ENCODE data around the gene ZIC3.
"Not testable (repeated sequence)": the region's sequence is repeated elsewhere in the genome, so short reads cannot be mapped to it uniquely, and the experiment has no call there.

The ZIC3 gene

GRCh38 chrX:137565921-137566745 is at the start of gene ZIC3:
Gene ZIC3, plus strand, starts transcription at chrX:137566127. Its CDS starts 565 bp downstream, at chrX:137566692.
- DNase-seq (ENCODE audit: low read depth in 2 of 2): no peak

GRCh38 chrX:137519459-137519858 is 46.5 kb upstream of the ZIC3 start:
- DNase-seq (ENCODE audit: low read depth in 2 of 2): no peak

DNA sequence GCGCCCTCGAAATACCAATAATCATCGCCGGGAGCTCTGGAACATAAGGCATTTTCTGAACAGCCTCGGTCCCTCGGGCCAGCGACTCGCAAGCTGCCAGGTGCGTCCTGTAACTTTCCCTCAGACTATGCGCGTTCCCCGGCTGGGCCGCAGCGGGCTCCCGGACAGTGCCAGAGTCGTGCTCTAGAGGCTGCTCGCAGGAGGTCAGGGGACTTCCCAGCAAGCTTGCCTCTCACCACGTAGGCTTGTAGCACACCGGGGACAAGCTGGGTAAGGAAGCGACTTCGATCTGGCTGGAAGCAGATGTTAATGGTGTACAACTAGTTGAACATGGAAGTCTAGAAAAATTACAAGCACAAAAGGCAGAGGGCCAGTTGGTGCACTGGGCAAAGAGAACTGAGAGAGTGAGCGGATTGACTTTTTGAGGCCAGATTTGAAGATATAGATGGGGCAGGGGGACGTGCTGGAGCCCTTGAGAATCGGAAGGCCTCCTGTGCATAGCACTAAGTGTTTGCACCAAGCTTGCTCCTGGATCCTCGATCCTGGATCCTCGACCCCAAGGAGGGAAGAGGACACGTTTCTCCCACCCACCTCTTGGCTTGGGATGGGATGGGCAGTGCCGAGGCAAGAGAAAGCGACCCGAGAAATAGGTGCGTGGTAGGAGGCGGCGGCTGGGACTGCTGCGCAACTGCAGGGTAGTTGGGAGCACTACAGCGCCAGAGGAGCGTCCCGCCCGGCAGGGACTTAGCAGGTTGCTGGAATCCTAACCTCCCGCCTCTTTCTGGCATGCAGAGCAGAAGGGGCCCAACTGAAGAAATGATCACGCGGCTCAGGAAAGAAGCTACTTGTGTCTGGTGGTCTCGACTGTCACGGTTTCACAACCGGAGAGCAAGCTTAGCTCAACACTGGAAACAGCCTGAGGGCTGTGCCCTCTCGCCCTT is 19.9 kb upstream of the ZIC3 start:
- DNase-seq (ENCODE audit: low read depth in 2 of 2): no peak

DNA sequence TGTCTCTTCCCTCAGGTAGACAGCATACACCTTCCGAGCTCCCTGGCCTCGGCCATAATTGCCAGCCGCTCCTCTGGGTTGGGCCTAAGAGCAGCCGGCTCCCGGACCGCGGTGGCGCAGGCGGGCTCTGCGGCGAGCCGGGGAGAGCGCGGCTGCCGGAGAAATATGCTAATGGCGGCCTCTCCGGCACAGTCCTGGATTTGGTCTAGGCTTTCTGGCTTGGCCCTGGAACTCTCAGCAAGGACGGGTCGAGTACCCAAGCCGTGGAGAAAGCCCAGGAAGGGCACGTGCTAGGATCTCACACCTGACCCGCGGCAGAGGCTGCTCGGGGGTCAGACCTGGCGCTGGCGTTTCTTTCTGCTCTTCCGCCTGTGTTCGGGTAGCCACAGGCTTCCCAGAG is 18.6 kb upstream of the ZIC3 start:
- no peak for DNase-seq (ENCODE audit: low read depth in 2 of 2)

- DNase-seq (ENCODE audit: low read depth in 2 of 2): no peak
These were observed 17.7 kb upstream of the ZIC3 start for GRCh38 chrX:137548261-137548660.

DNA sequence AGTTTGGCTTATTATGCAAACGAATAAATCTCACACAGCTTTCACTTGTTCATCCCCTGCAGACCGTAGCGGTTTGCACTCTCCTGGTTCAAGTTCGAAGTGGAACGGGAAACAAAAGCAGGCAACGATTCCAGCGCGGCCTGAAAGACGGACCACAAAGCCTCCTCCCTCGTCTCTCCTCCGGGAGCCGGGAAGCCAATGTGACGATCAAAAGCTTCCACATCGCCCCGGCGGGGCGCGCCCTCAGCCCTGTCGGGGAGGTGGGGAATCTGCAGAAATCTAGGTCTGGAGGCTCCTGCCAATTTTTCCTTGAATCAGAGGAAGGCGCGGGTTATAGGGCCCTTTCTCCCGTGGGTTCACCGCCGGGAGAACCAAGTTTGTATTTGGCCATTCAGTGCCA is 16.9 kb upstream of the ZIC3 start:
- DNase-seq (ENCODE audit: low read depth in 2 of 2): no peak

DNA sequence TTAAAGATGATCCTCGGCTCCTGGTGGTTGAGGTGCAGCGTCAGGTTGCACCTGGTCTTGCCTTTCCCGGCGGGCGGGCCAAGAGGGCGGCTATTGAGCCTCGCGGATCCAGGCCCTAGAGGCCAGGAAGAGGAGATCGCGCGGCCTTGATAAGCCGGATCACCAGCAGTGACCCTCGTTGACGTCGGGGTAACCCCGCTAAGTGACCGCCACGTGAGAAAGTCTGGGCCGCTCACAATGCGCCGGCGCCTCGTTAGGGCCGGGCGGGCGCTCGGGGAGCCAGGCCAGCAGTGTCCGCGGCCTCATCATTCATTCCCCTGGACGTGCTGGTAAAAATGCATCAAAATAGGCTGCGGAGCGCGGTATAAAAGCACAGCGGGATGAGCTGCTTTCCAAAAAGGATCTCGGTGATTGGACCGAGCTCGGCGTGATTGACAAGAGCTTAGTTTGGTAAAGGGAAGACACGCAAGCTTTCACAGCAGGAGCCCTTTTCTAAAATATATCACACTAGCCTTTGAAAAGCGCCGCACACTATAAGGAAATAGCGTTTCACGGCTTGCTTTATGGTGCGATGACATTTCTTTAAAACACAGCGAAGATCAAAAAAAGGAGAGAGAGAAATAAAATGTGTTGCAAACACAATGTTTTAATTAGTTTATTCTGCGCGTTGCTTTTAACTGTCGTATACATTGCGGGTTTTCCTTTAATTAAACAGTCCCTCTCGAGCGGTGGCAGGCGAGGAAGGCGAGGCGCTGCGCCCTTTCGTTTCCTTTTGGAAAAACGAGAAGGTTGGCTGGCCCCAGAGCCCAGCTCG is 15.9 kb upstream of the ZIC3 start:
- no peak for DNase-seq (ENCODE audit: low read depth in 2 of 2)

GRCh38 chrX:137550665-137551261 is 15.2 kb upstream of the ZIC3 start:
- no peak for DNase-seq (ENCODE audit: low read depth in 2 of 2)

- not testable (repeated sequence) for DNase-seq (ENCODE audit: low read depth in 2 of 2)
These were observed 13.8 kb upstream of the ZIC3 start for GRCh38 chrX:137552098-137552497.

DNA sequence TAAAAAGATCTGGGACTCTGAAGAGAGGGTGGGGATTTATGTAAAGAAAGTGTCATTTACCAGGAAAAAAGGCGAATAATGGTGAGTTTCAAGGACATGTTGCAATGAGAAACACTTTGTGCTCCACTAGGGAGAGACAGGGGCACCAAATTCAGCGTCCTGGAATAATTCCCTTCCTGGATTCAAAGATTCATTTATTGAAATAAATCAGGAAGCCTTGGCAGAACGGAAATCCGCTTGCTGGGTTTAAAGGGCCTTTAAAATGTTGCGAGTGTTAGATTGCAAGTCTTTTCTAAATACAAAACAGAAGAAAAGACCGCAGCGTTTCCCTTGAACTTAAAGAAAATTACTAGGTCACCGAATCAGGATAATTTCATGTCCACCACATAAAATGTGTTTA is 3.8 kb upstream of the ZIC3 start:
- no peak for DNase-seq (ENCODE audit: low read depth in 2 of 2)

DNA sequence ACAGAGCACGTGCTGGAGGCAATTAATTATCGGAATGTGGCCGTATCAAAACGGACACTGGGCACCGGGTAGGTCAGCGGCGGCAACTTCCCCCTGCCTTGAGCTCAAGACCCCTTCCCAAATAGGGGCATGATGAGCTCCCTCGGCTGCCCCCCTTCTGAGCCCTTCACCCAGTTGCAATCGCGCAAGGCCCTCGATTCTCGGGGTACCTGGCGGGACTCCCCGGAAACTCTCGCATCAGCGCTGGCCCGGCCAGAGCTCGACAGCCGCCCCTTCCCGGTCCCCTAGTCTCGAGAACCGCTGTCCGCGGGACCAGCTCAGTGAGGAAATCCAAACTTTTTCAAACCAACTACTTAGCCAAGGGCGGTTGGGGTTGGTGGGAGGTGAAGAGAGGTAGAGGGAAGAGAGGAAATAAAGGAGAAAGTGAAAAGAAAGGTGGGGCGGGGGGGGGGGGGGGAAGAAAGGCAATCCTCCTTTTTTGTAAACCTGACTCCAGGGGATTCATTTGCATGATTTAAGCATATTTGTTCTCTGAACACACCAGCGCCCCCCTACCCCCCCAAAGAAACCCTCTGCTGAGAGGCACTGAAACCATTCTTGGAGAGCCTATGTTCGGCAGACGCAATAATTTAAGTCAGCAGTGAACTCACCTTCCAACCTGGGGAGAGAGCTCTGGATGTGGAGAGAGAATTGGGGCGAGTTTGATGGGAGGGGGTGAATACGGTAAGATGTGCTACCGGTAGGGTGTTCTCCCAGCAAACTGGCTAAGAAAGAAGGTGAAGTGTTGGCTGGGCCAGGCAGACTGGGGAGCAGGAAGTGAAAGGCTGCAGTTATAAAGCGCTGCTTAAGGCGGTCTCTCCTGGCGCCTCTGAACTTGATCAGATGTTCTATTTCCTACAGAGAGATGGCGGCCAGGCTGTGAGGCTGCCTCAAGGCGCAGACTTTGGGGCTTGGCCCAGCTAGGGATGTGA is 2.0 kb upstream of the ZIC3 start:
- DNase-seq (ENCODE audit: low read depth in 2 of 2): no peak

DNA sequence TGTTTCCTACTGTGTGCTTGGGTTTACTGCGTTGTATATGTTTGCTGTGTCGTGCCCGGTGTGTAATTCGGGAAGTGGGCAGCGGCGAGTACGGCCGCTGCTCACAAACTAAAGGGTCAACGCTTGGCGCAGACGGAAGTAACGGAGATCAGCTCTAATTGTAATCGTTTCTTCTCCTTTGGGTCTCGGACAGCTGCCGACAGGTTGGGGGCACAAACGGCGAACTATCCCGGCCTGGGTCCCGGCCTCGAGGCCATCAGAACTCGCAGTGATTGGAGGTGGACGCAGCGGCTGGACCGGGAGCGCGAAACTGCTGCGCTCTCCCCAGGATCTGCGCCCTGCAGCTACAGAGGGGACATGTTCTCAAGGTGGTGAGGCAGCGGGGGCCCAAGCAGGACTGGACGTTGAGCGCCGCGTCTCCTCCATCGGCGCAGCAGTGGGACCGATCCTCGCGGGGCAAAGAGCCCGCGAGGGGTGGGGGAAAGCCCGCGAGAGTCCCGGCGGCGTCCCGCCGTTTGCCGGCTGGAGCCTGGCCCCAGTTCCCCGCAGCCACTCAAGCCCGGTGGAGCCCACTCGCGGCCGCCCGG is 516 bp upstream of the ZIC3 start:
- no peak for DNase-seq (ENCODE audit: low read depth in 2 of 2)

DNA sequence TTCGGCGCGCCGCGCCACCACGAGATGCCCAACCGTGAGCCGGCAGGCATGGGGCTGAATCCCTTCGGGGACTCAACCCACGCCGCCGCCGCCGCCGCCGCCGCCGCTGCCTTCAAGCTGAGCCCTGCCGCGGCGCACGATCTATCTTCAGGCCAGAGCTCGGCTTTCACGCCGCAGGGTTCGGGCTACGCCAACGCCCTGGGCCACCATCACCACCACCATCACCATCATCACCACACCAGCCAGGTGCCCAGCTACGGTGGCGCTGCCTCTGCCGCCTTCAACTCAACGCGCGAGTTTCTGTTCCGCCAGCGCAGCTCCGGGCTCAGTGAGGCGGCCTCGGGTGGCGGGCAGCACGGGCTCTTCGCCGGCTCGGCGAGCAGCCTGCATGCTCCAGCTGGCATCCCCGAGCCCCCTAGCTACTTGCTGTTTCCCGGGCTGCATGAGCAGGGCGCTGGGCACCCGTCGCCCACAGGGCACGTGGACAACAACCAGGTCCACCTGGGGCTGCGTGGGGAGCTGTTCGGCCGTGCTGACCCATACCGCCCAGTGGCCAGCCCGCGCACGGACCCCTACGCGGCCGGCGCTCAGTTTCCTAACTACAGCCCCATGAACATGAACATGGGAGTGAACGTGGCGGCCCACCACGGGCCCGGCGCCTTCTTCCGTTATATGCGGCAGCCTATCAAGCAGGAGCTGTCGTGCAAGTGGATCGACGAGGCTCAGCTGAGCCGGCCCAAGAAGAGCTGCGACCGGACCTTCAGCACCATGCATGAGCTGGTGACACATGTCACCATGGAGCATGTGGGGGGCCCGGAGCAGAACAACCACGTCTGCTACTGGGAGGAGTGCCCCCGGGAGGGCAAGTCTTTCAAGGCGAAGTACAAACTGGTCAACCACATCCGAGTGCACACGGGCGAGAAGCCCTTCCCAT is 1.1 kb downstream of the ZIC3 start:
- no peak for DNase-seq (ENCODE audit: low read depth in 2 of 2)

DNA sequence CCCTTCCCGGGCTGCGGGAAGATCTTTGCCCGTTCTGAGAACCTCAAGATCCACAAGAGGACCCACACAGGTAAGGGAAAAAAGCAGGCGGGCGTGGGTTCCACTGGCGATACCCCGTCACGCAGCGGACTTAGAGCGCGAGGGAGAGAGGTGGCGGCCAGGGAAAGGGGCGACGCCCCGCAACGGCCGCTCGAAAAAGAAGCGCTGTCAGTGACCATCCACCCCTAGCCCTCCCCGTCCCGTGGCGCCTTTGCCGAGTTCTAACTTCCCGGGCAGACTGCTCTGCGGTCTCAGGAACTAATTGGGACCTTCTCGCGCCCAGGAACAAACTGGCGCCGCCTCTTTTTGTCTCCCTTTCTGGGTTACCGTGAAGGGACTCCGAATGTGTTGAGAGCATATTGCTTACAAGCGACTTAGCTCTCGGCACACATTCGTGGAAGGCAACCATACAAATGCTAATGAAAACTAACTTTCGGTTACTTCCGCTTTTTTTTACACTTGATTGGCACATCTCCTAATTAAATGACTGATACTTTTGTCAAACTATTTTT is 1.8 kb downstream of the ZIC3 start:
- no peak for DNase-seq (ENCODE audit: low read depth in 2 of 2)

GRCh38 chrX:137568741-137569469 is 3.0 kb downstream of the ZIC3 start:
- DNase-seq (ENCODE audit: low read depth in 2 of 2): no peak

DNA sequence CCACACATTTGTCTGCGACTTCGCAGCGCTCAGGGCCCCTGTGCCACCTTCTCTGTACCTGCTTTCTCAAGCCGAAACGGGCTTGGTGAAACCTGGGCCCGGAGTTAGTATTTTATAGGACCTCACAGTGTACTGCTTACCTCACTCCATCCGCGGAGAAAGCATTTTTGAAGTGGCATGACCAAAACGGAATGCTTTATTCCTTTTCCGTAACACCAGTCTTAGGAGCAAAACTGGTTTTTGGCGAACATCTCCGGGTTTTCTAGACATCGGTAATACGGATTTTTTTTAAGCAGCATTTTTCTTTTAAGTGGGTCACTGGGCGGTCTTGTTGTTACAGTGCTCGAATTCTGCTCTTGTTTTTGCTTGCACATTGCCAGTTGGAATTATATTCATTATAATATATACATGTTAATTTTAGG is 3.6 kb downstream of the ZIC3 start:
- no peak for DNase-seq (ENCODE audit: low read depth in 2 of 2)

DNA sequence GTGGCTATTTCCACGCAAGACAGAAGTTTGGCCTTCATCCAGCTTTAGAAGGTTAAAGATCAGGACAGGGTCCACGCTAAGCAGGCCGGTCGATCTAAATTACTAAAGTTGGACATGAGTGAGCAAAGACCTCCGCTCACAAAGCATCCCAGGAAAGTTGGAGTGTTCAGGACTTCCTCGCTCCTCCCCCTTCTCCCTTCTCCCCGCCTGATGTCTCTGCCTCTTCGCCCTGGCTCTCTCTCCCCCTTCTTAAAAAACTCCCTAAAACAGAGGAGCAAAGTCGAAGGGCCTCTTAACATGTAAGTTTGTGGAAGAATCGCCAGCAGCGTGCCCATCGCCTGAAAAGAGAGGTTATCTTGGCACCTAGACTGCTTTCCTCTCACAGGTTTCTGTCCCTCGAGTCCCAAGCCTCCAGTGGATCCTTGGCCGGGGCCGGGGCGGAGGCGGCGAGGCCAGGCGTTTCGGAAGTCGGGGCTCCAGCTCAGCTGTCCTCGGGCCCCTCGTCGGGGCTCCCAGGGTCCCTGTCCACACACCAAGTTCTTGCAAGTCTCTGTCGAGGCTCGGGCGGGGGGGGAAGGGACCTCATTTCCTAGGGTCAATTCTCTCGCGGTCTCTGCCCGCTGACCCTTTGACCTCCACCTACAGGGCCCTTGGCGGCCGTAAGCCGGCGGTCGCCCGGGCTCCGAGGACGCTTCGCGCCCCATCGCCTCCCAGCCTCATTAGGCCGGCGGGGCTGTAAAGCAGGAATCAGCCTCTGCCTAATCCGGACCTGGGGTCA is 7.6 kb downstream of the ZIC3 start:
- no peak for DNase-seq (ENCODE audit: low read depth in 2 of 2)
